NT2/D1 (cell line): ENCODE results near the gene ACER1.

Experiments used
- YY1 ChIP-seq: IDR thresholded peaks from 2 replicates; pipeline ENCODE4 v1.6.1; 2011; ENCODE audit not compliant: insufficient read length, insufficient read depth
- ZNF274 ChIP-seq: IDR thresholded peaks from 2 replicates; pipeline ENCODE4 v1.6.1; 2011; ENCODE audit warnings: mild to moderate bottlenecking, low read depth, low read length

- TF ChIP-seq YY1, result no peak
- TF ChIP-seq ZNF274, result no peak
Measured at GRCh38 chr19:6272913-6273600, 60.4 kb downstream of the ACER1 start.
